Measurements from ENCODE around the gene FEM1B. TPM values are rescaled to one million over a fixed set of nuclear protein-coding genes. Genes with fewer than 3 reads are reported as not detected.

The FEM1B gene
- total RNA-seq, 1 experiment from 2014 or later = 47.3 TPM

GRCh38 chr15:68284616-68285258 is 7.2 kb downstream of the FEM1B start:
- H3K4me1 ChIP-seq (ENCODE audit: insufficient read depth, low read length, poor library complexity, severe bottlenecking) = peaks cover 20% of the 10 kb centered on the region
- H3K9me3 ChIP-seq (ENCODE audit: low read depth, low read length, poor library complexity, severe bottlenecking) = peaks cover 8% of the 10 kb centered on the region
- POLR2A ChIA-PET (ENCODE audit: low non-redundant PET) = no interaction called here
- peaks cover 23% of the 10 kb centered on the region for H3K36me3 ChIP-seq (ENCODE audit: insufficient read depth, low read length, poor library complexity, severe bottlenecking)
- BruUV-seq (replicated peaks) = no TSS peak
- H3K27me3 ChIP-seq (replicated peaks; ENCODE audit: insufficient read depth, low read depth, low read length, poor library complexity) = no peaks in the 10 kb centered on the region
- no peak overlapping the region for H3K4me3 ChIP-seq (ENCODE audit: low read depth, low read length, poor library complexity, severe bottlenecking)
- TF ChIP-seq CTCF (conservative IDR thresholded peaks at IDR 0.05; ENCODE audit: low read depth, low read length) = no peak
- H3K27ac ChIP-seq (ENCODE audit: low read depth, low read length, poor library complexity, severe bottlenecking) = no peak overlapping the region
- no peak for DNase-seq (ENCODE audit: low spot score)
- CTCF ChIA-PET = no interaction called here
- intact Hi-C loops (cut with micrococcal nuclease; ENCODE audit: unreplicated experiment) = no loop called here

GRCh38 chr15:68285259-68285980 is 7.9 kb downstream of the FEM1B start:
- no peak overlapping the region for H3K4me3 ChIP-seq (ENCODE audit: low read depth, low read length, poor library complexity, severe bottlenecking)
- no peak for DNase-seq (ENCODE audit: low spot score)
- H3K9me3 ChIP-seq (ENCODE audit: low read depth, low read length, poor library complexity, severe bottlenecking) = peaks cover 8% of the 10 kb centered on the region
- BruUV-seq (replicated peaks) = no TSS peak
- no peak overlapping the region for H3K27ac ChIP-seq (ENCODE audit: low read depth, low read length, poor library complexity, severe bottlenecking)
- no peak for TF ChIP-seq CTCF (conservative IDR thresholded peaks at IDR 0.05; ENCODE audit: low read depth, low read length)
- H3K27me3 ChIP-seq (replicated peaks; ENCODE audit: insufficient read depth, low read depth, low read length, poor library complexity) = no peaks in the 10 kb centered on the region
- CTCF ChIA-PET = no interaction called here
- intact Hi-C loops (cut with micrococcal nuclease; ENCODE audit: unreplicated experiment) = no loop called here
- POLR2A ChIA-PET (ENCODE audit: low non-redundant PET) = no interaction called here
- H3K4me1 ChIP-seq (ENCODE audit: insufficient read depth, low read length, poor library complexity, severe bottlenecking) = peaks cover 13% of the 10 kb centered on the region
- peaks cover 29% of the 10 kb centered on the region for H3K36me3 ChIP-seq (ENCODE audit: insufficient read depth, low read length, poor library complexity, severe bottlenecking)

GRCh38 chr15:68286256-68286655 is 8.7 kb downstream of the FEM1B start:
- CTCF ChIA-PET = no interaction called here
- POLR2A ChIA-PET (ENCODE audit: low non-redundant PET) = no interaction called here
- intact Hi-C loops (cut with micrococcal nuclease; ENCODE audit: unreplicated experiment) = no loop called here
- Histone ChIP-seq H3K36me3 (ENCODE audit: insufficient read depth, low read length, poor library complexity, severe bottlenecking) (peaks cover 37% of the 10 kb centered on the region), H3K4me3 (ENCODE audit: low read depth, low read length, poor library complexity, severe bottlenecking) (no peak overlapping the region), H3K27ac (ENCODE audit: low read depth, low read length, poor library complexity, severe bottlenecking) (no peak overlapping the region), H3K27me3 (replicated peaks; ENCODE audit: insufficient read depth, low read depth, low read length, poor library complexity) (no peaks in the 10 kb centered on the region), H3K9me3 (ENCODE audit: low read depth, low read length, poor library complexity, severe bottlenecking) (peaks cover 8% of the 10 kb centered on the region), H3K4me1 (ENCODE audit: insufficient read depth, low read length, poor library complexity, severe bottlenecking) (peaks cover 5% of the 10 kb centered on the region)
- TF ChIP-seq CTCF (conservative IDR thresholded peaks at IDR 0.05; ENCODE audit: low read depth, low read length) (no peak), EZH2 (IDR thresholded peaks at IDR 0.05; ENCODE audit: borderline replicate concordance, low read depth, low read length, poor library complexity, severe bottlenecking) (no peak)
- no TSS peak for BruUV-seq (replicated peaks)
- DNase-seq (ENCODE audit: low spot score) = no peak

Measured in A673 (cell line).